NCI-H1105 treated with DMSO at 0.1 percent for 48 hours (cell line): ENCODE results near the gene WHAMM.
"Not testable (repeated sequence)": the region's sequence is repeated elsewhere in the genome, so short reads cannot be mapped to it uniquely, and the experiment has no call there.

ENCODE experiments used
- DNase-seq: peaks from one replicate; lab custom pipeline; 2025; lab: John Stamatoyannopoulos, UW

The WHAMM gene

GRCh38 chr15:82865981-82866380 is 56.6 kb downstream of the WHAMM start:
- DNase-seq = not testable (repeated sequence)

DNA sequence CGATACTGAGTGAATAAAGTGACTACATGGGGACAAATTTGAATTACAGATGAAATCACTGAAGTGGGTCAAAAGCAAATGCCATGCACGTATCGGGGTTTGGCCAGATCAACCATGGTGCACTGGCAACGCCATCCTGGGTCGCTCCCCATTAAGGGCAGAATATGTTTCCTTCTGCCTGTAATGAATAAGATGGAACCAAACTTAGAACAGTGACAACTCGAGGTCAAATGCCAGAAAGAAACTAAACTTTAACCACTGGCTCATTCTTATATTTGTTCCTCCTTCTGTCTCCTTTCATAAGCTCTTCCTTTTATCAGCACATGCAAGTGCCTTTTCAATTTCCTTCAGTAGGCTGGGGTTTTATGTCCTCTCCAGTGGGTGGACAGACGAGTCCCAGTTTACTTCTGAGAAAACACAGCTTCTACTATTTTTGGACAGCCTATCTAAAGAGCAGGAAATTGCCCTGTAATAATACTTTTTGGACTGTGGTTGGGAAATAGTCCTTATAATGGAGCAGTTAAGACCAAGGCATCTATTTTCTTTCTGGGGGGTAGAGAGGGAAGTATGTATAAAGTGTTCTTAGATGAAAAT is 61.4 kb downstream of the WHAMM start:
- DNase-seq = no peak

- DNase-seq = no peak
Observed at GRCh38 chr15:82871358-82871757, 61.9 kb downstream of the WHAMM start.

GRCh38 chr15:82871832-82872484 is 62.5 kb downstream of the WHAMM start:
- no peak for DNase-seq

DNA sequence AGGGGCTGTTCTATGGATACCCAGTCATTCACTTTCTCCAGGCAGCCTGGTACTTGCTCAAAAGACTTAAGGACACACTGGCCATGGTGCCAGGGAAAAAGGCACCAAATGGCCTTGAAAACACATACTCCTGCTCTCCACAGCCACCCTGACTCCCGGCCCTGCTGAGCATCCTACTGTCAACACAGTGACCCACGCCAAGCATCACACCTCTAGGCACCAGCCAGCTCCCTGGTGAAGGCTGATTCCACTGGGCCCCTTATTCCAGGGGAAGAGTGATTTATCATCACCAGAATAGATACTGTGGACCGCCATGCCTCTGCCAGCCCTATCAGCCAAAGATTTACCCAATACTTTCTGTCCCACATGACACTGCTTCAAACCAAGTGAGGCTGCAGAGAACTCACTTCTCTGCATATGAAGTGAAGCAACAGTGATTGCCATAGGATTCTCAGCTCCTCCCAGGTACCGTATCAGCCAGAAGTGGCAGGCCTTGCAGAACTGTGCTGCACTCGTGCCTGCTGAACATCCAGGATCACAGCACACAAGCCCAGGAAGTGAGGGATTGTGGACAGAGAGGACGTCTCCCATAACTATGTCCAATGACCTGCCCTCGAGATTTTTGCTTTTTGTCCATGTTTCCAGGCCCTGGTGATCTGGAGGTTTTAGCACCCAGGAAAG is 63.7 kb downstream of the WHAMM start:
- DNase-seq = no peak

DNA sequence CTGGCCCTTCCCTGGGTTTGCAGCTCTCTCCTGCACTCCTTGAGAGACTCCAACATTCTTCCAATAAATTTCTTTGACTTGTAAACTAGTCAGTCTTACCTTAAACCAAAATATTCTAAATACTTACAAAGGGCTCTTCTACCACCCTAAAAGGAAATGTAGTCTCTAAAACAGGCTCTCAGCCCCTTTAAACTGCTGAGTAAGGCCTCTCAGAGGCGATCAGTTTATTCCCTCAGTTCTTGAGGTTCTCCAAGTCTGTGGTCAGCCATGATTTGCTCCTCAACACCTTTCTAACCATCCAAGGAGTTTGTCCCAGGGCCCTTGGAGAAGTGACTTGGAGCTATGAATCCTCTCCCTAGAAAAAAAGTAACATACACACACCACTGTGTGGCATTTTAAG is 64.8 kb downstream of the WHAMM start:
- no peak for DNase-seq

- DNase-seq = no peak
Observed at GRCh38 chr15:82874961-82875360, 65.5 kb downstream of the WHAMM start.

GRCh38 chr15:82875411-82876003 is 66.1 kb downstream of the WHAMM start:
- no peak for DNase-seq

GRCh38 chr15:82877825-82878224 is 68.4 kb downstream of the WHAMM start:
- no peak for DNase-seq

GRCh38 chr15:82878325-82878724 is 68.9 kb downstream of the WHAMM start:
- no peak for DNase-seq

GRCh38 chr15:82880704-82881103 is 71.3 kb downstream of the WHAMM start:
- no peak for DNase-seq

GRCh38 chr15:82881747-82882146 is 72.3 kb downstream of the WHAMM start:
- no peak for DNase-seq

DNA sequence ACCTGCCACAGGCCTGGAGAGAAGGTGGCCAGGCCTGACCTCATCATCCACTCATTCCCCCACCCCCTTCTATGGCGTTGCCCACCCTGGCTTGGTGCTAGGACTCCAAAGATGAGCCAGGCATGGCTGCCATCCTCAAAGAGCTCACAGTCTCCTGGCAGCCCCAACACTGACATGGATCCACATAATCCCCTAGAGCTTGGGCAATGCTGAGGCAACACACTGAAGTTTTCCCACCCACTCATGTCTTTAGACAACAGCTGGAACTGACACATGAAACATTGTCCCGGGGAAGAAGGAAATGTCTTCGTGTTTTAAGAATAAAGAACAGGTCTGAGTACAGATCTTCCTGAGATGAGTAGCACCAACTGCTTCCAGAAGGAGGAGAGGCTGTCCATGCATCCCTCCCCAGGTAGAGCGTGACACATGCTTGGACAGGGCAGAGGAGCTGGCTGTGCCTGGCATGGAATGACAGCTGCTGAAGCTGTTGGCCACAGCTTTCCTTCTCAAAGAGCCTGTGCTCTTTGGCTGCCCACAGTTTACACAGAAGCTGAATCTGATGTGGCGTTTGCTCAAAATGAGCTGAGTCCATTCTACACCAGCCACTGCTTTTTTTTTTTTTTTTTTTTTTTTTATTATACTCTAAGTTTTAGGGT is 73.0 kb downstream of the WHAMM start:
- DNase-seq = no peak
